NB4 (cell line): Measurements from ENCODE around the gene SP6.

Experiments
- POLR2A ChIP-seq: IDR thresholded peaks from 2 replicates; pipeline ENCODE4 v1.6.1; 2011; ENCODE audit warnings: mild to moderate bottlenecking; ENCODE audit not compliant: insufficient read length; ENCODE audit errors: extremely low read depth
- TF ChIP-seq, protein P1 (sequence below): IDR thresholded peaks from one replicate; pipeline ENCODE4 v1.5.1; 2012; ENCODE audit warnings: low read depth, low read length
- TF ChIP-seq, protein P2 (sequence below): IDR thresholded peaks from 2 replicates; pipeline ENCODE4 v1.6.1; 2011; ENCODE audit warnings: low read depth, low read length

DNA sequence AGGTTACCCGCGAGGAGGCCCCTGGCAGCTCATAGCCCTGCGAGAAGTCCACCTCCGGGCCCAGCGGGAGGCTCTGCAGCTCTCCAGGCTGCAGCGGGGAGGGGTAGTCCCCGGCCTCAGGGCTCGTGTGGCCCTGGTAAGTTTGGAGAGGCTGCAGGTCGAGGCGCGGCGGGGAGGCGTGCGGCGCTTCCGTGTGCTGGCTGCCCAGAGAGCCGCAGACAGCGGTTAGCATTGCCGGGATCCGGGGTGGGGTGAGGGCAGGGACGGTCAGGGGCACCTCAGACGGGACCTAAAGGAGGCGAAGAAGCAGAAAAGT lies 2.8 kb downstream of the SP6 start:
- TF ChIP-seq, protein P1, sequence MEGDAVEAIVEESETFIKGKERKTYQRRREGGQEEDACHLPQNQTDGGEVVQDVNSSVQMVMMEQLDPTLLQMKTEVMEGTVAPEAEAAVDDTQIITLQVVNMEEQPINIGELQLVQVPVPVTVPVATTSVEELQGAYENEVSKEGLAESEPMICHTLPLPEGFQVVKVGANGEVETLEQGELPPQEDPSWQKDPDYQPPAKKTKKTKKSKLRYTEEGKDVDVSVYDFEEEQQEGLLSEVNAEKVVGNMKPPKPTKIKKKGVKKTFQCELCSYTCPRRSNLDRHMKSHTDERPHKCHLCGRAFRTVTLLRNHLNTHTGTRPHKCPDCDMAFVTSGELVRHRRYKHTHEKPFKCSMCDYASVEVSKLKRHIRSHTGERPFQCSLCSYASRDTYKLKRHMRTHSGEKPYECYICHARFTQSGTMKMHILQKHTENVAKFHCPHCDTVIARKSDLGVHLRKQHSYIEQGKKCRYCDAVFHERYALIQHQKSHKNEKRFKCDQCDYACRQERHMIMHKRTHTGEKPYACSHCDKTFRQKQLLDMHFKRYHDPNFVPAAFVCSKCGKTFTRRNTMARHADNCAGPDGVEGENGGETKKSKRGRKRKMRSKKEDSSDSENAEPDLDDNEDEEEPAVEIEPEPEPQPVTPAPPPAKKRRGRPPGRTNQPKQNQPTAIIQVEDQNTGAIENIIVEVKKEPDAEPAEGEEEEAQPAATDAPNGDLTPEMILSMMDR, result no peak
- TF ChIP-seq, protein P2, sequence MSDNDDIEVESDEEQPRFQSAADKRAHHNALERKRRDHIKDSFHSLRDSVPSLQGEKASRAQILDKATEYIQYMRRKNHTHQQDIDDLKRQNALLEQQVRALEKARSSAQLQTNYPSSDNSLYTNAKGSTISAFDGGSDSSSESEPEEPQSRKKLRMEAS, result no peak
- TF ChIP-seq POLR2A, result no peak
